Dendritic cell treated with granulocyte-macrophage colony-stimulating factor and Interleukin-4, amounts not matched to agents 40 ng/mL and 50 ng/mL, for 4 days (primary cell): ENCODE measurements around the gene DPP6.

Experiments
- H3K27ac Mint-ChIP-seq: one replicate; pipeline ENCODE4 v1.8.0; 2022; ENCODE audit warnings: mild to moderate bottlenecking, mixed read lengths
- H3K27me3 Mint-ChIP-seq: one replicate; pipeline ENCODE4 v1.8.0; 2022; ENCODE audit warnings: mild to moderate bottlenecking, mixed read lengths
- H3K36me3 Mint-ChIP-seq: one replicate; pipeline ENCODE4 v1.8.0; 2022; ENCODE audit warnings: low read depth, mixed read lengths
- H3K4me1 Mint-ChIP-seq: one replicate; pipeline ENCODE4 v1.8.0; 2022; ENCODE audit warnings: low read depth, mixed read lengths
- H3K4me3 Mint-ChIP-seq: one replicate; pipeline ENCODE4 v1.8.0; 2022; ENCODE audit warnings: mild to moderate bottlenecking, moderate library complexity, mixed read lengths
- H3K9me3 Mint-ChIP-seq: one replicate; pipeline ENCODE4 v1.8.0; 2022; ENCODE audit warnings: mixed read lengths
- intact Hi-C: fragments of 100-400 bp; cut with micrococcal nuclease; formaldehyde crosslinking; loops from one replicate; pipeline ENCODE4 v1.15.0; 2022

Gene DPP6

GRCh38 chr7:154892459-154892858 lies 840.3 kb downstream of the DPP6 start:
- Mint-ChIP-seq H3K9me3 (peaks cover 16% of the 10 kb centered on the region), H3K36me3 (no peaks in the 10 kb centered on the region), H3K27me3 (peaks cover 7% of the 10 kb centered on the region), H3K4me1 (no peaks in the 10 kb centered on the region), H3K4me3 (no peak overlapping the region), H3K27ac (no peak overlapping the region)
- intact Hi-C loops: no loop called here

GRCh38 chr7:154896076-154896475 lies 843.9 kb downstream of the DPP6 start:
- Mint-ChIP-seq H3K27ac (no peak overlapping the region), H3K4me1 (no peaks in the 10 kb centered on the region), H3K9me3 (no peaks in the 10 kb centered on the region), H3K4me3 (no peak overlapping the region), H3K36me3 (no peaks in the 10 kb centered on the region), H3K27me3 (peaks cover 7% of the 10 kb centered on the region)
- intact Hi-C loops: no loop called here

- H3K36me3 Mint-ChIP-seq: no peaks in the 10 kb centered on the region
- intact Hi-C loops: no loop called here
- H3K4me1 Mint-ChIP-seq: no peaks in the 10 kb centered on the region
- no peaks in the 10 kb centered on the region for H3K9me3 Mint-ChIP-seq
- H3K4me3 Mint-ChIP-seq: no peak overlapping the region
- peaks cover 5% of the 10 kb centered on the region for H3K27me3 Mint-ChIP-seq
- no peak overlapping the region for H3K27ac Mint-ChIP-seq
Observed at GRCh38 chr7:154898973-154899855, 847.0 kb downstream of the DPP6 start.

GRCh38 chr7:154899862-154900261 lies 847.7 kb downstream of the DPP6 start:
- H3K27ac Mint-ChIP-seq: no peak overlapping the region
- peaks cover 5% of the 10 kb centered on the region for H3K27me3 Mint-ChIP-seq
- H3K9me3 Mint-ChIP-seq: no peaks in the 10 kb centered on the region

GRCh38 chr7:154902600-154903082 lies 850.4 kb downstream of the DPP6 start:
- H3K27ac Mint-ChIP-seq: no peak overlapping the region
- H3K4me3 Mint-ChIP-seq: no peak overlapping the region
- H3K36me3 Mint-ChIP-seq: no peaks in the 10 kb centered on the region
- no peaks in the 10 kb centered on the region for H3K27me3 Mint-ChIP-seq
- no peaks in the 10 kb centered on the region for H3K4me1 Mint-ChIP-seq
- H3K9me3 Mint-ChIP-seq: no peaks in the 10 kb centered on the region
- intact Hi-C loops: no loop called here

More at GRCh38 chr7:154899862-154900261, 847.7 kb downstream of the DPP6 start:
- Mint-ChIP-seq H3K36me3 (no peaks in the 10 kb centered on the region), H3K4me1 (no peaks in the 10 kb centered on the region), H3K4me3 (no peak overlapping the region)
- intact Hi-C loops: no loop called here

GRCh38 chr7:154903083-154903731 lies 851.0 kb downstream of the DPP6 start:
- H3K9me3 Mint-ChIP-seq: no peaks in the 10 kb centered on the region
- H3K4me1 Mint-ChIP-seq: no peaks in the 10 kb centered on the region
- no peak overlapping the region for H3K27ac Mint-ChIP-seq
- intact Hi-C loops: no loop called here
- no peaks in the 10 kb centered on the region for H3K36me3 Mint-ChIP-seq
- no peak overlapping the region for H3K4me3 Mint-ChIP-seq
- no peaks in the 10 kb centered on the region for H3K27me3 Mint-ChIP-seq

- intact Hi-C loops: no loop called here
- H3K4me1 Mint-ChIP-seq: no peaks in the 10 kb centered on the region
- no peak overlapping the region for H3K4me3 Mint-ChIP-seq
- H3K27me3 Mint-ChIP-seq: no peaks in the 10 kb centered on the region
- H3K9me3 Mint-ChIP-seq: no peaks in the 10 kb centered on the region
- H3K36me3 Mint-ChIP-seq: no peaks in the 10 kb centered on the region
- no peak overlapping the region for H3K27ac Mint-ChIP-seq
Observed at GRCh38 chr7:154905146-154905545, 852.9 kb downstream of the DPP6 start.

GRCh38 chr7:154905615-154906014 lies 853.4 kb downstream of the DPP6 start:
- Mint-ChIP-seq H3K4me1 (no peaks in the 10 kb centered on the region), H3K27ac (no peak overlapping the region), H3K27me3 (no peaks in the 10 kb centered on the region), H3K9me3 (peaks cover 2% of the 10 kb centered on the region), H3K4me3 (no peak overlapping the region), H3K36me3 (no peaks in the 10 kb centered on the region)
- intact Hi-C loops: no loop called here

- Mint-ChIP-seq H3K27ac (no peak overlapping the region), H3K27me3 (no peaks in the 10 kb centered on the region), H3K4me1 (no peaks in the 10 kb centered on the region), H3K4me3 (no peak overlapping the region), H3K9me3 (peaks cover 8% of the 10 kb centered on the region), H3K36me3 (no peaks in the 10 kb centered on the region)
- intact Hi-C loops: no loop called here
Observed at GRCh38 chr7:154906201-154906600, 854.0 kb downstream of the DPP6 start.

GRCh38 chr7:154906736-154907355 lies 854.6 kb downstream of the DPP6 start:
- Mint-ChIP-seq H3K4me1 (no peaks in the 10 kb centered on the region), H3K27ac (no peak overlapping the region), H3K36me3 (no peaks in the 10 kb centered on the region), H3K9me3 (peaks cover 10% of the 10 kb centered on the region), H3K27me3 (peaks cover 1% of the 10 kb centered on the region), H3K4me3 (no peak overlapping the region)
- intact Hi-C loops: no loop called here

GRCh38 chr7:154907651-154908620 lies 855.7 kb downstream of the DPP6 start:
- Mint-ChIP-seq H3K27me3 (peaks cover 1% of the 10 kb centered on the region), H3K4me1 (no peaks in the 10 kb centered on the region), H3K4me3 (no peak overlapping the region), H3K9me3 (peaks cover 10% of the 10 kb centered on the region), H3K36me3 (no peaks in the 10 kb centered on the region), H3K27ac (no peak overlapping the region)
- intact Hi-C loops: no loop called here

GRCh38 chr7:154909241-154910105 lies 857.3 kb downstream of the DPP6 start:
- Mint-ChIP-seq H3K4me1 (peaks cover 5% of the 10 kb centered on the region), H3K27ac (no peak overlapping the region), H3K36me3 (no peaks in the 10 kb centered on the region), H3K9me3 (peaks cover 10% of the 10 kb centered on the region), H3K27me3 (peaks cover 13% of the 10 kb centered on the region), H3K4me3 (no peak overlapping the region)
- intact Hi-C loops: loop anchor here (10.0 kb wide), 1 partner anchor 1905 kb away; no protein-coding TSS in a partner anchor
